Tibial nerve (tissue), 4 donors: ENCODE data around the gene TAS2R13.

Experiments
- CTCF ChIP-seq, 5 experiments: fragments of 200-600 bp in 3 of 5; fragments of 450-650 bp in 2 of 5; sonication (generic) in 3 of 5; IDR thresholded peaks; one replicate each; pipeline ENCODE4 v1.5.1; 2016 to 2019; ENCODE audit warnings: antibody characterized with exemption in 5 of 5, mild to moderate bottlenecking in 3 of 5, moderate library complexity in 2 of 5
- EP300 ChIP-seq, 2 donors: sonication (generic); formaldehyde crosslinking; IDR thresholded peaks; one replicate each; pipeline ENCODE4 v1.6.1; 2017; ENCODE audit warnings: antibody characterized with exemption in 2 of 2, mild to moderate bottlenecking in 1 of 2
- POLR2A ChIP-seq, 2 donors: fragments of 450-650 bp; IDR thresholded peaks; one replicate each; pipeline ENCODE4 v1.6.1; 2017; ENCODE audit warnings: antibody characterized with exemption in 2 of 2, mild to moderate bottlenecking in 2 of 2, moderate library complexity in 2 of 2

- TF ChIP-seq POLR2A (IDR thresholded peaks at IDR 0.05) (no peak), CTCF (IDR thresholded peaks at IDR 0.05) (no peak), EP300 (IDR thresholded peaks at IDR 0.05) (no peak)
Observed at GRCh38 chr12:10936506-10936905, 27.1 kb upstream of the TAS2R13 start.
